Measurements from ENCODE around the gene ATRX. TPM values are rescaled to one million over a fixed set of nuclear protein-coding genes. Genes with fewer than 3 reads are reported as not detected.

ATRX gene
- total and polyA plus RNA-seq, 2 of the 8 experiments (the other 6 are each of a cell fraction or from before 2014, with no cell fraction given), result 28.4 to 97.8 TPM

GRCh38 chrX:77771601-77772000, 14.4 kb downstream of the ATRX start (continued):
- TF ChIP-seq KDM4A (IDR thresholded peaks at IDR 0.05; ENCODE audit: low read depth, low read length, severe bottlenecking), result no peak
- TF ChIP-seq E2F6 (IDR thresholded peaks at IDR 0.05), result no peak
- no peak for TF ChIP-seq KDM5A (IDR thresholded peaks at IDR 0.05; ENCODE audit: low read length)
- no peak for TF ChIP-seq BCL11A (IDR thresholded peaks at IDR 0.05; ENCODE audit: low read depth in 2 of 2, low read length in 2 of 2)
- TF ChIP-seq CTCF (IDR thresholded peaks at IDR 0.05; ENCODE audit: control extremely low read depth in 1 of 3, insufficient read depth in 1 of 3, low read depth in 1 of 3, low read length in 3 of 3), result no peak
- no peak for TF ChIP-seq TAF7 (optimal IDR thresholded peaks at IDR 0.05; ENCODE audit: borderline replicate concordance, low read depth, low read length)
- TF ChIP-seq RBBP5 (IDR thresholded peaks at IDR 0.05; ENCODE audit: borderline replicate concordance, low read depth, low read length), result no peak
- TF ChIP-seq TCF12 (IDR thresholded peaks at IDR 0.05; ENCODE audit: low read depth, low read length), result no peak

Measured in H1 (cell line).